ENCODE results near the gene SYCE1L. TPM values are rescaled to one million over a fixed set of nuclear protein-coding genes. Genes with fewer than 3 reads are reported as not detected.

SYCE1L gene
- total and polyA plus RNA-seq, 2 of the 4 experiments (the other 2 are of a cell fraction) = 0.10 TPM; not detected in 1

DNA sequence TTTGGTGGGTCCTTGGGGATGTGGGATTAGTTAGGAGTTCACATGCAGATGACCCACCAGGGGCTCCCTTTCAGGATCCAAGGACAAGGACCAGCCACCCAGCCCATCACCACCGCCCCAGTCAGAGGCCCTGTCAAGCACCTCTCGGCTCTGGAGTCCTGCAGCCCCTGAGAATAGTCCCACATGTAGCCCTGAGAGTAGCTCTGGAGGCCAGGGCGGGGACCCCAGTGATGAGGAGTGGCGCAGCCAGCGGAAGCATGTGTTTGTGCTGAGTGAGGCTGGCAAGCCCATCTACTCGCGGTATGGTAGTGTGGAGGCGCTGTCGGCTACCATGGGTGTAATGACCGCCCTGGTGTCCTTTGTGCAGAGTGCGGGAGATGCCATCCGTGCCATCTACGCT, 5.8 kb upstream of the SYCE1L start:
- Histone ChIP-seq H3K4me1 (ENCODE audit: control insufficient read depth, insufficient read depth, low read length) (no peaks in the 10 kb centered on the region), H2AFZ (replicated peaks; ENCODE audit: low read length, poor library complexity) (no peak overlapping the region), H3K27me3 (ENCODE audit: control insufficient read depth, insufficient read depth, low read length) (no peaks in the 10 kb centered on the region), H4K5ac (ENCODE audit: low read depth, low read length) (no peak overlapping the region), H3K9me1 (ENCODE audit: insufficient read depth, low read length) (peaks cover 6% of the 10 kb centered on the region), H3K4me2 (ENCODE audit: low read depth, low read length) (no peak overlapping the region), H3K79me1 (ENCODE audit: low read depth in 1 of 2, low read length in 2 of 2) (peaks cover 16 to 26% of the 10 kb centered on the region in 2 experiments), H2AK5ac (ENCODE audit: low read depth, low read length) (no peak overlapping the region), H2BK5ac (ENCODE audit: low read depth, low read length, poor library complexity, severe bottlenecking) (no peak overlapping the region), H2AK9ac (replicated peaks; ENCODE audit: low read depth, low read length, poor library complexity) (no peak overlapping the region), H3K36me3 (ENCODE audit: control insufficient read depth, insufficient read depth, low read length) (peaks cover 41% of the 10 kb centered on the region), H3K9ac (ENCODE audit: low read depth, low read length) (no peak overlapping the region), H3K14ac (replicated peaks; ENCODE audit: low read depth, low read length) (no peak overlapping the region), H2BK120ac (ENCODE audit: low read depth, low read length) (no peak overlapping the region), H3K23ac (ENCODE audit: low read depth, low read length) (no peak overlapping the region), H4K20me1 (ENCODE audit: insufficient read depth, low read length) (no peaks in the 10 kb centered on the region), H2BK20ac (ENCODE audit: low read depth, low read length) (no peak overlapping the region), H4K8ac (ENCODE audit: low read depth in 2 of 2, low read length in 2 of 2) (no peak overlapping the region), H3K27ac (ENCODE audit: insufficient read depth, low read length) (no peak overlapping the region), H2BK15ac (ENCODE audit: low read depth, low read length) (no peak overlapping the region), H3K56ac (ENCODE audit: extremely low read depth, insufficient read depth, low read length) (no peak overlapping the region), H3K9me3 (ENCODE audit: control insufficient read depth, insufficient read depth, low read length) (no peaks in the 10 kb centered on the region), H3K4ac (ENCODE audit: low read depth, low read length) (no peak overlapping the region), H3K4me3 (ENCODE audit: insufficient read depth, low read depth, low read length) (no peak overlapping the region), H4K91ac (ENCODE audit: insufficient read depth, low read depth, low read length) (no peak overlapping the region), H3K18ac (ENCODE audit: low read depth, low read length) (no peak overlapping the region)
- DNase-seq (no peak), ATAC-seq (ENCODE audit: low read depth) (no peak)
- CTCF ChIA-PET = no interaction called here
- POLR2A ChIA-PET (ENCODE audit: unreplicated experiment) = no interaction called here
- intact Hi-C loops (cut with micrococcal nuclease) (no loop called here), in situ Hi-C loops (cut with MboI; ENCODE audit: low sequenced_read_pairs) (no loop called here), dilution Hi-C loops (cut with HindIII; ENCODE audit: low sequenced_read_pairs, unreplicated experiment) (no loop called here)
- no TSS peak for BruUV-seq (replicated peaks)
- no peak for TF ChIP-seq RAD21 (IDR thresholded peaks at IDR 0.05; ENCODE audit: low read length)
- TF ChIP-seq NFE2L2 (IDR thresholded peaks at IDR 0.05; ENCODE audit: low read depth, low read length) = no peak
- TF ChIP-seq POLR2A (IDR thresholded peaks at IDR 0.05; ENCODE audit: low read depth, low read length) = no peak
- TF ChIP-seq CHD1 (IDR thresholded peaks at IDR 0.05; ENCODE audit: low read depth, low read length) = no peak
- no peak for TF ChIP-seq MAFK (IDR thresholded peaks at IDR 0.05; ENCODE audit: low read depth, low read length)
- no peak for TF ChIP-seq RCOR1 (IDR thresholded peaks at IDR 0.05; ENCODE audit: insufficient replicate concordance, low read length)
- no peak for TF ChIP-seq USF2 (IDR thresholded peaks at IDR 0.05; ENCODE audit: low read depth, low read length)
- TF ChIP-seq CTCF (conservative IDR thresholded peaks at IDR 0.05; ENCODE audit: low read depth, low read length) = no peak
- TF ChIP-seq MAZ (IDR thresholded peaks at IDR 0.05; ENCODE audit: borderline replicate concordance, low read depth, low read length) = no peak
- TF ChIP-seq CEBPB (IDR thresholded peaks at IDR 0.05; ENCODE audit: low read depth, low read length) = no peak
- WGBS, 2 experiments (ENCODE audit: extremely low coverage in 2 of 2, insufficient read length in 1 of 2) = 98% methylated on average over 10 of the region's 13 CpGs; no CpG with 5 or more reads in 1 of the 2 experiments

All from IMR-90 (cell line).